Measurements from ENCODE around the gene ATP5F1B. TPM values are rescaled to one million over a fixed set of nuclear protein-coding genes. Genes with fewer than 3 reads are reported as not detected.

The ATP5F1B gene
- total and polyA plus RNA-seq, 11 donors, result 1,436 to 3,502 (median 2,716) TPM

DNA sequence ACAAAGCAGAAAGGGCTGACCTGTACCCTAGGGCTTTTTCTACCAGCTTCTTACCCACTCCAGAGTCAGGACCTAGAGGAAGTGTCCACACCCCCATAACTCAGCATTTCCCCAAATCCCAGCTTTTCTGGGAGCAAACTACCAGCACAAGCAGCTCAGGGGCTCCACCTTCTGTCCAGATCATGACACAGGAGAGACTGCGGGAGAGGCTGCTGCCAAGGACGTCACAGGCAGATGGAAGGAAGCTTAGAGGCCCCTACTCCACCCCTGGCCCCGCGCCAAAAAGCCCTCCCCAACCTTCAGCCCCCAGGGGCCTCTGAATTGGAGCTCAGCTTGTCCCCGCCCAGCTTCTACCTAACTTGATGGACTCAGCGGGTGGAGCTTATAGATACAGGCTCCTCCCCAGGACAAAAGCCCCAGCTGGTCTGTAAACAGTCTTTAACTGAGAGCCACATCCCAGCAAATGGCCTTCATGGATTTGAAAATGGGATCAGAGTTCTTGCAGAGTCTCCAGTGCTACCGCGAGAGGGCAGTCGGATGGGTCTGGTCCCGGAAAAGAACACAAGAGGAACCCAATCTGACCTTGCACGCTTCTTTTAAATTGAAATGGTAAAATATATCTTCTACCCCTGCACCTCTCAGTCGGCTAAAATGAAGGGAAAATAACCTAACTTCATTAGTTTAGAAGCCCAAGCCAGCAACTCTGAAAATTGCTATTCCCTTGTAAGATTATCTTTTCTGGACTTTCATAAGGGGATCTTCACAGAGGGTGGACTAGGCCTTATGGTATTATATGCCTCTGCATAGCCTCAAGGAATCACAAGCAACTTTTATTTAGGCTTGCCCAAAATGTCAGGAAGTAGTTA is 8.9 kb downstream of the ATP5F1B start:
- peak; percentile 77 to 87 (median 84) for ATAC-seq

DNA sequence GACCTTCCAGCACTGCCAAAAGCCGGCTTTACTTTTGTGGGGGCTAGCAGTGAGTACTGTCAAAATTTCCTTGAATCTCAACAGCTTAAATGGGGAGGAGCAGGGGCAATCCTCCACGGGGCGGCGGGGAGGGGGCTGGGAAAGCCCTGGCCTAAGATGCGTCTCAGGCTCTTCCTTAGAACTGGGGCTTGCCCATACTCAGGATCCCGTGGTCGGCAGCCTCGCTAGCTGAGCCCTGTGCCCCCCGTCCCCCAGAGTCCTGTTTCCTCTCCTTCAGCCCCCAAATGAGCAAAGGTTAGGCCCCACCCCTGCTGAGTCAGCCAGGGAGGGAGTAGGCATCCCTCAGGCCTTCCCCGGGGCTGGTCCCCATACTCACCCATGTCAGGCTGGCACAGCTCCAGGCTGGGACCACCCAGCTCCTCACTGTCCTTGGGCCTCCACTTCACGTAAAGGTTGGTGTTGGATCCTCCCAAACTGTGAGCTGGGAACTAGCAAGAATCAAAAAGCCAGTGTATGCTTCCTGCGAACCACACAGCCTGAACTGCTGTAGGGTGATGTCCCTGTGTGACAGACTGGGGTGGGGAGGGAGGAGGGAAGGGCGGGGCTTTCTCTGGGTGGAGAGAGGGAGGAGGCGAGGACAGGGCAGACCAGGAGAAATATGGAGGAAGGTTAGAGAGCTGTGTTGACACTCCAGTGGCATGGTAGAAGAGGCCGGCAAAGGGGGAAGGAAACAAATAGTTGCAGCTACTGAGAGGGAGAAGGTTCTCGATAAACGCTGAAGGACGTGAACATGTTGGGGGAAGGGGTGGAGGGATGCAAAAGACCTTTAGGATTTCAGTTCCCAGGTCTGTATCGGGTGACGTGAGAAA is 9.7 kb downstream of the ATP5F1B start:
- peak overlapping the region; percentile 83 to 98 (median 96) for H3K27ac ChIP-seq
- no peaks in the 10 kb centered on the region for H3K27me3 ChIP-seq
- ATAC-seq (peak; percentile 83 to 87 (median 84)), DNase-seq (peak; percentile 86 to 94 (median 92))
- peaks cover 0 to 40% (median 37%) of the 10 kb centered on the region in 9 donors for H3K36me3 ChIP-seq
- 1 to 4% (median 1%) methylated on average over 12 to 20 of the region's 20 CpGs for WGBS, 4 donors
- peaks cover 13 to 83% (median 54%) of the 10 kb centered on the region in 12 donors for H3K4me1 ChIP-seq
- H3K4me3 ChIP-seq, result peak overlapping the region; percentile 60 to 87 (median 83)
- H3K9me3 ChIP-seq, result no peaks in the 10 kb centered on the region
- intact Hi-C loops (cut with DNase I), result loop anchor here in 5 of 10 donors (1.0 to 10.0 kb wide), 6 partner anchors 34 to 123 kb away; partner anchors contain the start of gene RBMS2 (in 4 of the 5)
- peak; percentile 45 to 65 for TF ChIP-seq POLR2A (IDR thresholded peaks at IDR 0.05)
- TF ChIP-seq, protein P1, sequence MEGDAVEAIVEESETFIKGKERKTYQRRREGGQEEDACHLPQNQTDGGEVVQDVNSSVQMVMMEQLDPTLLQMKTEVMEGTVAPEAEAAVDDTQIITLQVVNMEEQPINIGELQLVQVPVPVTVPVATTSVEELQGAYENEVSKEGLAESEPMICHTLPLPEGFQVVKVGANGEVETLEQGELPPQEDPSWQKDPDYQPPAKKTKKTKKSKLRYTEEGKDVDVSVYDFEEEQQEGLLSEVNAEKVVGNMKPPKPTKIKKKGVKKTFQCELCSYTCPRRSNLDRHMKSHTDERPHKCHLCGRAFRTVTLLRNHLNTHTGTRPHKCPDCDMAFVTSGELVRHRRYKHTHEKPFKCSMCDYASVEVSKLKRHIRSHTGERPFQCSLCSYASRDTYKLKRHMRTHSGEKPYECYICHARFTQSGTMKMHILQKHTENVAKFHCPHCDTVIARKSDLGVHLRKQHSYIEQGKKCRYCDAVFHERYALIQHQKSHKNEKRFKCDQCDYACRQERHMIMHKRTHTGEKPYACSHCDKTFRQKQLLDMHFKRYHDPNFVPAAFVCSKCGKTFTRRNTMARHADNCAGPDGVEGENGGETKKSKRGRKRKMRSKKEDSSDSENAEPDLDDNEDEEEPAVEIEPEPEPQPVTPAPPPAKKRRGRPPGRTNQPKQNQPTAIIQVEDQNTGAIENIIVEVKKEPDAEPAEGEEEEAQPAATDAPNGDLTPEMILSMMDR (IDR thresholded peaks at IDR 0.05), result no peak

More for the DNA sequence above, 8.9 kb downstream of the ATP5F1B start:
- intact Hi-C loops (cut with DNase I), result loop anchor here in 5 of 10 donors (1.0 to 10.0 kb wide), 6 partner anchors 35 to 124 kb away; partner anchors contain the start of gene RBMS2 (in 4 of the 5)
- peak overlapping the region; percentile 83 to 98 (median 96) for H3K27ac ChIP-seq
- peaks cover 0 to 49% (median 45%) of the 10 kb centered on the region in 9 donors for H3K36me3 ChIP-seq
- H3K9me3 ChIP-seq, result no peaks in the 10 kb centered on the region
- TF ChIP-seq, protein P1 (IDR thresholded peaks at IDR 0.05), result peak; percentile 48 to 82 (median 67)
- TF ChIP-seq POLR2A (IDR thresholded peaks at IDR 0.05), result peak in 1 of 2 donors; percentile 73
- H3K4me3 ChIP-seq, result peak overlapping the region in 11 of 12 donors; percentile 60 to 87 (median 83)
- 0 to 2% (median 1%) methylated on average over 11 to 12 of the region's 12 CpGs for WGBS, 4 donors
- DNase-seq, result peak; percentile 98 to 100 (median 99)
- H3K4me1 ChIP-seq, result peaks cover 13 to 82% (median 51%) of the 10 kb centered on the region in 12 donors
- H3K27me3 ChIP-seq, result no peaks in the 10 kb centered on the region

DNA sequence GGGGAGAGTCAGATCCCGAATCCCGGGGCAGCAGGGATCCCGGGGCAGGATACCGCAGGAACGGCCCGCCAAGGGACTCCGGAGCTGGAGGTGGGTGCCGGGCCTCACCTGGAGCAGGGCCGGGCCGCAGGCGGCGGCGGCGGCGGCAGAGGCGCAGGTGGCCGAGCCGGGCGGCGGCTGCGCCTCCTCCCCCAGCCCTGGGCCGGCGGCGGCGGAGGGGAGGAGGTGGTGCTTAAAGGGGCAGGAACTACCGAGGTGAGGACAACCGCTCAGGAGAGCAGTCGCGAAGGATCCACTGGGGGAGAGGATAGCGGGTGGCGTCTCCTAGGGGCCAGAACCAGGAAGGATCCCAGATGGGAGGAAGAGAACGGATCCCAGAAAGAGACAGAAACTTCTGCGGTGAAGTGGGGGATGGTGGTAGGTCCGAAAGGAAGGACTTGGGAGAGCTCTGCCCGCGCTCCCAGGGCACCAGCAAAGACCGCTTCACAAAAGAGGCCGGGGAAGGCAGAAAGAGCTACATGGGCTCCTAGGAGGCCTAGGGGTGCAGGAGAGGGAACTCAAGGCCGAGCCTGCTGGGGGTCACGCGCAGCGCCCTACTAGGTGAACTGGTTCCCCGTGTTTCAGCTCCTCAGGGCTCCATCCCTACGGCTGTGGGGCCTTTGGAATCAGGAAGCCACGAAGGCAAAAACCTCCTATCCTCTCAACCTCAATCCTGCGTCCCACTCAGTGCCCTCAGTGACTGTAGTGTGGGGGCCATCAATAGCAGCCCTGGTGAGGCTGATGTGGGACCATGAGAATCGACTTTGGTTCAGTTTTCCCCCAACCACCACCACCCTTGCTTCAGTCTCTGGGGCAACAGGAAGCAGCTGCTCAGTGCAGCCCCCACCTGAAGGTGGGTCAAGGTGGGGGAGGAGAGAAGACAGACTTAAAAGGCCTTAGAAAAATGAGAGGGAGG is 10.7 kb downstream of the ATP5F1B start:
- peak; percentile 8 to 40 (median 36) for ATAC-seq
- Histone ChIP-seq H3K36me3 (peaks cover 0 to 31% (median 27%) of the 10 kb centered on the region in 9 donors), H3K27me3 (no peaks in the 10 kb centered on the region), H3K27ac (peak overlapping the region; percentile 83 to 98 (median 96)), H3K9me3 (no peaks in the 10 kb centered on the region), H3K4me1 (peaks cover 18 to 82% (median 55%) of the 10 kb centered on the region in 12 donors), H3K4me3 (peak overlapping the region; percentile 60 to 87 (median 83))
- intact Hi-C loops (cut with DNase I), result loop anchor here in 9 of 10 donors (5.0 to 10.0 kb wide), 6 partner anchors 33 to 123 kb away; partner anchors contain the start of gene RBMS2 (in 4 of the 9)
- TF ChIP-seq, protein P1 (IDR thresholded peaks at IDR 0.05), result peak in 10 of 12 donors; percentile 25 to 58 (median 39)
- peak; percentile 22 to 60 for TF ChIP-seq POLR2A (IDR thresholded peaks at IDR 0.05)
- DNase-seq, result peak; percentile 77 to 86 (median 80)
- WGBS, 4 donors, result 1 to 3% (median 1%) methylated on average over 28 to 47 of the region's 47 CpGs

All from heart left ventricle (tissue), 16 donors.